Omental fat pad (tissue), 4 donors: ENCODE data around the gene PTPRD. TPM values are rescaled to one million over a fixed set of nuclear protein-coding genes. Genes with fewer than 3 reads are reported as not detected.

Source experiments
- ATAC-seq: fragments of 150-250 bp; one replicate; pipeline ENCODE4 v1.9.1; 2016; ENCODE audit warnings: mild to moderate bottlenecking, moderate library complexity; ENCODE audit not compliant: low FRiP score
- DNase-seq: peaks from one replicate; pipeline ENCODE4 v3.0.0-alpha.2; 2019; ENCODE audit warnings: low spot score
- total RNA-seq, 4 donors: library from RNA; depleted of rRNA; stranded (reverse); fragments of >200 nt; gene quantifications; one replicate each; pipeline ENCODE4 v1.1.0, GENCODE V29; 2016
- TF ChIP-seq, protein P1 (sequence below), 3 donors: fragments of 450-650 bp; IDR thresholded peaks; one replicate each; pipeline ENCODE4 v1.5.1; 2016 to 2017; ENCODE audit warnings: antibody characterized with exemption in 3 of 3, mild to moderate bottlenecking in 3 of 3, moderate library complexity in 2 of 3

The PTPRD gene
- total RNA-seq, 4 donors from 2014 or later: 3.5 to 34.2 (median 11.2) TPM

DNA sequence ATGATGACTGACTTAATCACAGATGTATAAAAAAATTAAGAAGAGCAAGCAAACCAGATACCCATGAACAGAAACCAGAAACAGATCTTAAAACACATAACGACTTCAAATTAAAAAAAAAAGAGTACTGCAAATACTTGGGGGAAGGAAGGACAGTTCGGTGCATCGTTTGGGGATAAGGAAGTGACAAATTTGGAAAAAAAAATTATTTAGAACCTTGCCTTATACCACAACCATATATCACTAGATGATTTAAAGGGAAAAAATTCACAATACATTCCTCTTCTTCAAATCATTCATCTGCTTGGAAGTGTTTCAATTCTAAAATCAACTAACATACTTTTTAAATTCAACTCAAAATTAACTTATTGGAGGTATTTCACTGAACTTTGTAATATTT, 1774.7 kb downstream of the PTPRD start:
- TF ChIP-seq, protein P1, sequence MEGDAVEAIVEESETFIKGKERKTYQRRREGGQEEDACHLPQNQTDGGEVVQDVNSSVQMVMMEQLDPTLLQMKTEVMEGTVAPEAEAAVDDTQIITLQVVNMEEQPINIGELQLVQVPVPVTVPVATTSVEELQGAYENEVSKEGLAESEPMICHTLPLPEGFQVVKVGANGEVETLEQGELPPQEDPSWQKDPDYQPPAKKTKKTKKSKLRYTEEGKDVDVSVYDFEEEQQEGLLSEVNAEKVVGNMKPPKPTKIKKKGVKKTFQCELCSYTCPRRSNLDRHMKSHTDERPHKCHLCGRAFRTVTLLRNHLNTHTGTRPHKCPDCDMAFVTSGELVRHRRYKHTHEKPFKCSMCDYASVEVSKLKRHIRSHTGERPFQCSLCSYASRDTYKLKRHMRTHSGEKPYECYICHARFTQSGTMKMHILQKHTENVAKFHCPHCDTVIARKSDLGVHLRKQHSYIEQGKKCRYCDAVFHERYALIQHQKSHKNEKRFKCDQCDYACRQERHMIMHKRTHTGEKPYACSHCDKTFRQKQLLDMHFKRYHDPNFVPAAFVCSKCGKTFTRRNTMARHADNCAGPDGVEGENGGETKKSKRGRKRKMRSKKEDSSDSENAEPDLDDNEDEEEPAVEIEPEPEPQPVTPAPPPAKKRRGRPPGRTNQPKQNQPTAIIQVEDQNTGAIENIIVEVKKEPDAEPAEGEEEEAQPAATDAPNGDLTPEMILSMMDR (IDR thresholded peaks at IDR 0.05): no peak
- ATAC-seq (no peak), DNase-seq (no peak)

DNA sequence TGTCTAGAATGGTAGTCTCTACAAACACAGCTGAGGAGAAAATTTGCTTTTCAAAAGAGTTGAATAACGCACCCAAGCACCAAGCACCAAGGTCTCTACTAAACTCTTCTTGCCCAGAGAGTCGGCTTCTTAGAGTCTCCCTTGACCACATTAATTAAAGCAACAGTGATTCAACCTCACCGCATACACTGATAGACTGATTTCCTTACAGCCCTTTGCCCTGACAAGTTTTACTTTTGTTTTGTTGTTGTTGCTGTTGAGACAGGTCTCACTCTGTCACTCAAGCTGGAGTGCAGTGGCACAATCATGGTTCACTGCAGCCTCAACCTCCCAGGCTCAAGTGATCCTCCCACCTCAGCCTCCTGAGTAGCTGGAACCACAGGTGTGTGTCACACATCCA, 1777.5 kb downstream of the PTPRD start:
- TF ChIP-seq, protein P1 (IDR thresholded peaks at IDR 0.05): no peak

DNA sequence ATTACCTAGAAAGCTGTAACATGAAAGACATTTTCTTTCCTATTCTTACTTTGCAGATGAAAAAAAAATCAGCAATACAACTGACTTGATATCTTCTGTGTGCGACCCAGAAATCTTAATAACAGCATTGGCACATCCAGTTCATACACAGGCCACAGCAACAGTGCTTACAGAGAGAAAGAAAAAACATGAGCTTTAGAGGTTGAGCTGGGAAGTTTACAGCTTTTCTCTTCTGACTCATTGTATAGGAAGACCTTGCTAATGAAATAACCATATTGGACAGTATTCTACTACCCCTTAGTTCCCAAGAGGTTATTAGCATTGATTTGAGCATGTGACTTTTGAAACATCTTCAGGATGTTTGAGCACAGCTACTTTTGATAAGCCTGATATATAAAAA, 1779.8 kb downstream of the PTPRD start:
- ATAC-seq: no peak
- TF ChIP-seq, protein P1 (IDR thresholded peaks at IDR 0.05): no peak
- no peak for DNase-seq

More for the DNA sequence above, 1777.5 kb downstream of the PTPRD start:
- ATAC-seq: no peak
- DNase-seq: no peak

DNA sequence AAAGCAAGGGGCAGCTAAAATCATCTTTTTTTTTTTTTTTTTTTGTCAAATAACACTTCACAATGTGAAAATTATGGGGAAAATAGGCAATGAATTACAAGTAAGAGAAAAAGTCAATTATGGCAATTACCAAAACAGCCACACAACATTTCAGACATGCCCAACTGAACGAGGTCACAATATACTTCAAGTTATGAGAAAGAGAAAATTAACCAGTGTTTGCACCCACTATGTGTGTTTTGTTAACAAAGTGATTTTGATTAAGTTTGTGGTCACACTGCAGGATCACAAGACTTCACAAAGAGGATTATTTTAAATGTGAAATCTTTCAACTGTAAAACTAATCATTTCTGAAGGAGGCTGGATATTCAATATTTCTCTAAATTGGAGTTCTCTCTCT, 1780.4 kb downstream of the PTPRD start:
- TF ChIP-seq, protein P1 (IDR thresholded peaks at IDR 0.05): no peak
- ATAC-seq (no peak), DNase-seq (no peak)

DNA sequence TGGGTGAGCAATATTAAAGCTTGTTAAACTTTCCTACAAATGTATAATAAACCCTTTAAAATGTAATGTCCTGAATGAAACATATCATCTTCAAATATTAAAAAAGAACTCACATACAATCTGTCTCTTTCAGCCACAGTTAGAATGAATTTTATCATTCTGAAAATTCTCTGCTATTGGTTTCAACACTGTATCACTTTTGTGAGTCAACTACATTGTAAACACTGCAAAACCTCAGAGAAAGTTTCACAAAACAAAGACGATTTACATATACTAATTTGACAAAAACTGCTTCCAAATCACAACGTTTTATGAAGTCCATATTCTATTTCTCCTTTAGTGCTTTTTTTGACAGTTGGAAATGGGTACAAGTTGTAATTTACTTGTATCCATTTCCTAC, 1781.2 kb downstream of the PTPRD start:
- DNase-seq (no peak), ATAC-seq (no peak)
- TF ChIP-seq, protein P1 (IDR thresholded peaks at IDR 0.05): no peak

DNA sequence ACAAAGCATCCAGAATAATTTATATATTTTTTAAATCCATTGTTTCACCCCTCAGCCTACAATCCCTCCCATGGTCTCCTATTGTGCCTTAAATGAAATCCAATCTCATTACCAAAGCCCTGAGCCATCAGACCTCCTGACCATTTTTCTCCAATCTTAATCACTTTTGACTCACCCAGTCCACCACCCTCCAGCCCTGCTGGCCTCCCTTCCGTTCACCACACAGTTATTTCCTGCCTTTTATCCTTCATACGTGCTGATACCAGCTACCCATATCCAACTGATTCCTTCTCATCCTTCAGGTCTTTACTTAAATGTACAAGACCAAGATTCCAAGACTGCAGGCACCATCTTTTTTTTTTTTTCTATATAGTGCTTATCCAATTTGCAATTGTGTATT, 1786.5 kb downstream of the PTPRD start:
- no peak for ATAC-seq
- no peak for DNase-seq
- TF ChIP-seq, protein P1 (IDR thresholded peaks at IDR 0.05): no peak

DNA sequence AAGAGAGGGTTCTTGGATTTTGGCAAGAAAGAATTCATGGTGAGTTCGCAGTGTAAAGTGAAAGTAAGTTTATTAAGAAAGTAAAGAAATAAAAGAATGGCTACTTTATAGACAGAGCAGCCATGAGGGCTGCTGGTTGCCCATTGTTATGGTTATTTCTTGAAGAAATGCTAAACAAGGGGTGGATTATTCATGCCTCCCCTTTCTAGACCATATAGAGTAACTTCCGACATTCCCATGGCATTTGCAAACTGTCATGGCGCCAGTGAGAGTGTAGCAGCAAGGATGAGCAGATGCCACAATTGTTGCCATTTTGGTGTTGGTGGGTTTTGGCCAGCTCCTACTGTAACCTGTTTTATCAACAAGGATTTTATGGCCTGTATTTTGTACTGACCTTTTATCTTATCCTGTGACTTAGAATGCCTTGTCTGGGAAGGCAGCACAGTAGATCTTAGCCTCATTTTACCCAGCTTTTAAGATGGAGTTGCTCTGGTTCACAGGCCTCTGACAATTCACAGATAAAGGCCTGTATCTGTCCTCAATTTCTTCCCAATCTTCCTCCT, 1787.1 kb downstream of the PTPRD start:
- TF ChIP-seq, protein P1 (IDR thresholded peaks at IDR 0.05): no peak
- ATAC-seq (no peak), DNase-seq (no peak)
